Stimulated activated CD4-positive, alpha-beta T cell treated with anti-CD3 and anti-CD28 coated beads, Interleukin-12 subunit alpha, Interleukin-12 subunit beta, amount 100 ng/mL, for 4 hours (primary cell): ENCODE measurements around the gene MOCS2.
A peak's percentile ranks its signal among the peaks of the same experiment; 100 is the strongest.

Source experiments
- DNase-seq: peaks from one replicate; pipeline ENCODE4 v3.0.0-alpha.2; 2020

Gene MOCS2

DNA sequence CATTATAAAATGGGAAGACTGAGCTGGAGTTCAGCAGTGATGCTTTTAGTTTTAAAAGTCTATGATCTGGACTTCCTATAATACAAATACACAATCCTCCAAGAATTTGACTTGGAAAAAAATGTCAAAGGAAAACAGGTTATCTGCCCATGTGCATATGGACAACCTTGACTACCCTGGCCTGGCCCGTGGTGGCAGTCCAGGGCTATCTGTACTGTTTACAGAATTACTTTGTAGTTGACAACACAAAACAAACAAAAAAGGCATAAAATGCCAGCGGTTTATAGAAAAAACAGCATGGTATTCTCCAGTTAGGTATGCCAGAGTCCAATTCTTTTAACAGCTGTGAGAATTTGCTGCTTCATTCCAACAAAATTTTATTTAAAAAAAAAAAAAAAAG, 17.3 kb downstream of the MOCS2 start:
- no peak for DNase-seq

- DNase-seq: no peak
Observed at GRCh38 chr5:53091289-53091688, 18.3 kb downstream of the MOCS2 start.

DNA sequence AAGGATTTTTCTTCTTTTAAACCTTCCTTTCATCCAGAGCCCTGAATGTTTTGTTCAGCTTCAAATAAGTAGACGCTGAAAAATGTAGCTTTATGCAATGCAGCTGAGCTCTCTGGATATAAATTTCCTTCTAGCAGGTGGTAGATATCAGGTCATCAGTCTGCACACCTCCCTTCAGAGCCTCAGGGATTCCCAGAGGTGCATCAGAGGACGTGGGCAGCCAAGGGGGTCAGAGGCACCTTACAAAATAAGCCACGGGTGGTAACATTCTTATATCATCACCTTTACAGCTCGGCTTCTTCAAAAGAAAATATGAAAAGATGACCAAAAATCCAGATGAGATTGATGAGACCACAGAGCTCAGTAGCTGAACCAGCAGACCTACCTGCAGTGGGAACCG, 19.3 kb downstream of the MOCS2 start:
- DNase-seq: no peak

DNA sequence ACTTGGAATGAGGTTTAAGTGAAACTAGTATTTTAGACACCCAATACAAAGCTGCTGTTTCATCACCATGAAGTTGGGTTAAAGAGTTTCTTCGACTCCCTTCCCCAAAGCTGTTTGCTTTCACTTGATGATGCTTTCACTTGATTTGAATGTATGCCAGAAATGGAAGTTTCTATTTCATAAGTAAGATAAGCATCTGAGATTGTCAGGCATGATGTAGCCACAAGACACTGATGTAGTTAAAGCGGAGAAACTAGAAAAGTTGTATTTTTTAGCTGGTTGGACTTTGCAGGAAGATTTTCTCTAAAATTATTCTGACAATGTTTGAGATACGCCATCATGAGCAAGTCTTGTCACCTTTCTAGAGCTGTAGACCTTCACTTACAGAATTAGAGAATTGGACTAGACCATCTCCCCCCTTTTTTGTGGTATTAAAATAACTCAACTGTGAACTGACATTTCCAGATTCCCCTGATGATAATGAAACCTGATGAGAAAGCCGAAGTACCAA, 20.0 kb downstream of the MOCS2 start:
- no peak for DNase-seq

DNA sequence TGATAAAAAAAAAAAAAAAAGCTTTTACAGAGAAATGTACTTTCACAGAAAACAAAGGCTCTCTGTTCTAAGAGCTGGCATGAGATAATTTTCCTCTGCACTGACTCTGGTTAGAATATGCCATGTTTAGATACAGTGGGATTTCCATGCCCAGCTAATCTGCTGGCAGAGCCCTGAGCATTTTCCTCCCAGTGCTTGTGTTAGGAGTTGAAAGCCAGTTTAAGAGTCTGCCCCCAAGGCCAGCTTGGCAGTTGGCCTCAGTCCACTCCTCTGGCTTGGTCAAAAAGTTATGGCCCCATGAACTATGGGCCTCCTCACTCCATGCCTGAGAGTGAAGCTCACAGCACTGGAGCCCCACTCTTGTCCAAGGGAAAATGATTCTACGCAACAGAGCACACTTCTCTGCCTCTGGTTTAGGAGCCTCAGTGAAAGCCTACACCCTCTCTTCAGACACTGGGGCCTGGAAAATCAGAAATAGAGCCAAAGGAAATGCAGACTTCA, 21.9 kb downstream of the MOCS2 start:
- no peak for DNase-seq

GRCh38 chr5:53087171-53087570, 22.4 kb downstream of the MOCS2 start:
- DNase-seq: no peak

DNA sequence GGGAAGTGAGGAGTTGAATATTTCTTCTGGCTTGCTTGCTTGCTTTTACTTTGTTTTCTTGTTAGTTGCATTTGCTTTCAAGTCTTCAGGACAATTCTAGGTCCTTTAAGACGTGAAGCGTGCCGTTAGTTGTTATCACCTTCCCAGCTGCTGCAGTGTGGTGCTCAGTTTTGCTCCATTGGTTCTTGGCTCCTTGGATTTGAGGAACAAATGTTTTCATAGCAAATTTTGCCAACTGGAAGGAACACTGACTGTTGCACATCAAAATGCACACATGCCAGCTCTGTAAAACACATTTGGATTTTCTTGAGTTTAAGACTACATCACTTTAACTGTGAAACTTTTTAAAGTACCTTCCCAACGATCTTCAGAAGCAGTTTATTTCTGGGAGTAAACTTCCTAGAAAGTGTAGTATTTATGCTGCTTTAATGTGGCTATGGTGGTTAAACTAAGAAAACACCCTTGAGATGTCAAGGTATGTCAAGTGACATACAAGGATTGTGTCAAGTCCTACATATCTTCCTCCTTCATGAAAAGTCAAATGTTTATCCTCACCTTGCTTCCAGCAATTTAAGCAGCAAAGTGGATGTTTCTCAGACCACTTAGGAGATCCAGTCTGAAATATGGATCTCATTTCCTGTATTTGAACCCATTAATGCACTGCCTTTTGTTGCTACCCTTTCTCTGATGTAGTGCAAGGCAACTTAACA, 24.9 kb downstream of the MOCS2 start:
- no peak for DNase-seq

- DNase-seq: no peak
Observed at GRCh38 chr5:53083927-53084326, 25.6 kb downstream of the MOCS2 start.

DNA sequence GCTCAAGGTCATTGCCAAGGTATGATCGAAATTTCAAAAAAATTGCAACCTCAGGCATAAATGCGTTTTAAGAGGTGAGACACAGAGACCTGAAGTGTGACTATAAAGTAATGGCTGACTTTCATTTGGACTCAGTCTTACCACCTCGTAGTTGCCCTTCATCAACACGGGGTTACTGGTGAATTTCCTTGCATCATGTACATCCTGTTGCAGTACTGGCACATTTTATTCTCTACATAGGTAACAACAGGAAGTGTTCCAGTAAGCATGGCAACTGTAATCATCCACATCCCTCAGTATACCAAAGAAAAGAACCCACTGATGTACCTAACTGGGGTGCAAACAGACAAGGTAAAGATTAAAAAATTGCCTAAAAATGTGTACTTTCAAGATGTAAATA, 29.3 kb downstream of the MOCS2 start:
- DNase-seq: no peak

DNA sequence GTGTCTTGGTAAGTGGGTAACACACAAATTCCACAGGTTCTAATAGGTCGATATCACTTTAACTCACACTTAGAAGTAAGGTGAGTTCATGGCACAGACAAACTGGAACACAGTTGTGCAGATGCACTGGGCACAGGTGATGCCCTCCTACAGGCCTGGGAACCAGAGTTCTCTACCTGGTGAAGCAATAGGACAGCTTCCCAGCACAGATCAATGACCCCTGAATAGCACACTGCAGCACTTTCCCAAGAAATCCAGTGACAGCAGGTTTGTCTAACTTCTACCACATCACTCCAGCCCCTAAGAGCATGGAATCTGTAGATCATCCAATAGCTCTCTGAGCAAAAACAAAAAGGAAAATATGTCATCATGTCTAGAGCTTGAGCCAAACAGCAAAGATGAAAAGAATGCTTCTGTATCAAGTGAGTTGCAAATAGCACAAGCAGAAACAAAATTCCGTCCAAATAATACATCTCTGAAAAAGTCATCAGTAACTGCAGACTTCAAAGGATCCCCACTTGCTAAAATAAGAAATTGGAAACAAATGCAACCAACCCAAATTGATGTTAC, 33.5 kb downstream of the MOCS2 start:
- no peak for DNase-seq

GRCh38 chr5:53073348-53073747, 36.2 kb downstream of the MOCS2 start:
- DNase-seq: no peak

DNA sequence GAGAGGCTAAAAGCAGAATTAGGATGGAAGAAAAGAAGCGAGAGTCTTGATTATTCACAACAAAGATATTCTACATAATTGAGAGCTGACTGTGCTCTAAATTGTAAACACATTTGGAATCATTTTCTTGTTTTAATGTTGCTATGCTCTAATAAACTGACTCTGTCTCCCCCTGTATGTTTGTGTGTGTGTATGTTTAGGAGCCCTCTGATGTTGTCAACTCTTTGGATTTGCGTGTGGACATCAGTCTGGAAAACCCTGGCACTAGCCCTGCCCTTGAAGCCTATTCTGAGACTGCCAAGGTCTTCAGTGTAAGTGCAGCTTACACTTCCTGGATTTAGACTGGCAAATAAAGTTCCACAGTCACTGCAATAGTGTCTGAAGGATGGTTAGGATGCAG, 37.8 kb downstream of the MOCS2 start:
- no peak for DNase-seq

- no peak for DNase-seq
Observed at GRCh38 chr5:53071298-53071697, 38.3 kb downstream of the MOCS2 start.

GRCh38 chr5:53069626-53070025, 39.9 kb downstream of the MOCS2 start:
- DNase-seq: peak; percentile 32

DNA sequence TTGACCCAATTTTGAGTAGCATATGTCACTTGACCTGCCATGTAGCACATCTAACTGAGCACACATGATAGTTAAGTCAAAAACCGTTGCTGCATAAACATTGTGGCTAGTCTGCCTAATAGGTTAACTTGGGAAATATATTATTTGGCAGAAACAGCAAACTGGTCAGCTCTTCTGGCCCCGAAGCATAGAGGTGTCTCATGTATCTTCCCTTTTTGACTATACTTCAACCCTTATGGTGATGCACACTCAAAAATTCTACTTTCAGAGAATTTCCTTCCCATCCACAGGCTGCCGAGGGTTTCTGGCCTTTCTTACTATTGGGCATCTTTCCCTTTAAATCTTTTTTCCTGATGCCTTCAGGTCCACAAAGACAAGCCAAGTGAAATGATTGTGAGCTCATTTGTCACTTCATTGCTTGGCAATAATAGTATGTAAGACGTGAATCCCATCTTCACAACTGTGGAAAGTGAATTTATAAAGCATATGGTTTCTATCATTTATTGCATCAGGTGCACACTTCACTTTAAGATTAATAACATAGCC, 41.2 kb downstream of the MOCS2 start:
- DNase-seq: no peak

DNA sequence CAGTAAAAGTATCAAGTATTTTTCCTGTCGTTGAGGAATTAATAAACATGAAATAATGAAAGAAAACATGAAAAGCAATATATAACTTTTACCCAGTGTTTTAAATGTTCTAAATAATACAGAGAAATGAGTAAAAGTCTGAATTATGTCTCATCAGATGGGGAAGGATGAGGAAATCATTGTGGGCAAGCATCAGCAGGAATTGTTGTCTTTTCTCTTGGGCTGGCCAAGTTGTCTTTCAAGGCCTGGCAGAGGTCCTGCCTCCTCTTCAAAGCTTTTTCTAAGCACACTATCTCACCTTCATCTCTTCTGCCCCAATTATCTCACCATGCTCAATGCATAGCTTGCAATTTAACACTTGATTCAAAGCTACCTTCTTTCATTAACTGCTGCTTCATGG, 41.9 kb downstream of the MOCS2 start:
- no peak for DNase-seq

- no peak for DNase-seq
Observed at GRCh38 chr5:53066088-53066487, 43.5 kb downstream of the MOCS2 start.

- no peak for DNase-seq
Observed at GRCh38 chr5:53063791-53064190, 45.8 kb downstream of the MOCS2 start.

GRCh38 chr5:53063176-53063575, 46.4 kb downstream of the MOCS2 start:
- no peak for DNase-seq

DNA sequence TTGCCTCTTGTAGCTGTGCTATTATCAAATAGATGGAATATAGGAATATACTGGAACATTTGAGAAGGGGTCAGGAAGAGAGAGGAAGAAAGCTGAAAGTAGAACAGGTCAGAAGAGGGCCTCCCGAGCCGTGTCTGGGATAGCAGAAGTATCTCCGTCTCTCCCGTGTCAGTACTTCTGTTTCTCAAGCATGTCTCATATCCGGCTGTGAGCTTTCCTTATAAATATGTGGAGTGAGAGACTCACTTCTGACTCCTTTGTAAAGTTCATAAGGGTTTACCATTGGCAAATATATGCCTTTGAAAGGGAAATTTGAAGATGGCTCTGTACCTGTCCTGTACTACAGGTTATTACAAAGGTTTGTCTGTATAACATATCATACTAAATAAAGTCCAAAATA, 50.3 kb downstream of the MOCS2 start:
- no peak for DNase-seq

GRCh38 chr5:53055365-53055764, 54.2 kb downstream of the MOCS2 start:
- no peak for DNase-seq

DNA sequence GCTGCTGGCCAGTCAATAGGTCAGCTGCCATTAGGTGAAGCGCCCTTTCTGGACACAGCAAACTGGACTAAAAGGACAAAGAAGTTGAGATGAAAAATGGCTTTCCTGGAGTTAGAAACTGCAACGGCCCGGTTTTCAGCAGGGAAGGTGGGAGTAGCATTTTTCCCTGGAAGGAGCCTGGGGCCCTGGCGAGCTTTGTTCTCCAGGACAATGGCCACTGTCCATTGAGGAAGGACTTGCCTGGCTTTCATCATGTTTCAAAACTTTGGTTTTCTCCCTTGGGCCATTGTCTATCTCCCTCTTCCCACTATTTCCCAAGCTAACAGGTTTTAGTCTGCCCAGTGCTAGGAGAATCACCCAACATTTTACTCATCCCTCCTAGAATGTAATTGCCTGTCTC, 56.2 kb downstream of the MOCS2 start:
- DNase-seq: no peak

GRCh38 chr5:53052499-53052898, 57.1 kb downstream of the MOCS2 start:
- DNase-seq: no peak

DNA sequence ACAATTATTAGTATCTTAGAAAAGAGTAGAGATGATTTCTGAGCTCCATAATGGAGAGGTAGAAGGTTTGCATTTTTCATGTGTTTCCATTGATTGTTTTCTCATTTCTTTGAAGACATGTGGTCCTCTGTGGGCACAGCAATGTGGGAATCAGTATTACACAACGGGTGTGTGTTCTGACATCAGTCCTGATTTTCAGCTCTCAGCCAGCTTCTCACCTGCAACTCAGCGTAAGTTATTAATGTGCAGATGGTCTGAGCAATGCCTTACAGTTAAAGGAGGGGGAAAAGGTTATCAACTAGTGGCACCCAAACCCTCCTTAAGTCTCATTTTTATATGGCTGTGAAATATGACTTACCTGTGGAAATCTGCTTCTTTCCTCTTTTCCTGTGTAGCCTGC, 61.3 kb downstream of the MOCS2 start:
- no peak for DNase-seq
